GM23338 (cell line): ENCODE results near the gene SMURF2. TPM values are rescaled to one million over a fixed set of nuclear protein-coding genes. Genes with fewer than 3 reads are reported as not detected.

ENCODE experiments used
- ATAC-seq: fragments of 200-7000 bp; cut with Tn5 transposase; 3 replicates; pipeline ENCODE4 v1.9.1; 2020
- DNase-seq: peaks from one replicate; pipeline ENCODE4 v3.0.0-alpha.2; 2015; ENCODE audit warnings: low spot score
- H2AFZ ChIP-seq: fragments of 200-600 bp; sonication (generic); 2 replicates; pipeline ENCODE4 v1.8.0; 2016; ENCODE audit warnings: antibody characterized with exemption, mild to moderate bottlenecking, moderate library complexity
- H3F3A ChIP-seq: fragments of 200-600 bp; sonication (generic); replicated peaks from 2 replicates; pipeline ENCODE4 v1.8.0; 2017; ENCODE audit warnings: antibody characterized with exemption, mixed run types, low read depth
- H3K27ac ChIP-seq: fragments of 200-600 bp; sonication (generic); 2 replicates; pipeline ENCODE4 v1.6.1; 2016; ENCODE audit warnings: low read depth
- H3K27me3 ChIP-seq: fragments of 200-600 bp; sonication (generic); 2 replicates; pipeline ENCODE4 v1.8.0; 2016; ENCODE audit warnings: mild to moderate bottlenecking, mixed run types, moderate library complexity; ENCODE audit not compliant: insufficient read depth
- H3K36me3 ChIP-seq: fragments of 200-600 bp; sonication (generic); 2 replicates; pipeline ENCODE4 v1.8.0; 2016; ENCODE audit warnings: mild to moderate bottlenecking; ENCODE audit not compliant: insufficient read depth
- H3K4me1 ChIP-seq: fragments of 200-600 bp; sonication (generic); 2 replicates; pipeline ENCODE4 v1.8.0; 2016; ENCODE audit warnings: mild to moderate bottlenecking, moderate library complexity; ENCODE audit not compliant: insufficient read depth
- H3K4me2 ChIP-seq: fragments of 200-600 bp; sonication (generic); 2 replicates; pipeline ENCODE4 v1.7.1; 2017; ENCODE audit warnings: mixed run types
- H3K4me3 ChIP-seq: fragments of 200-600 bp; sonication (generic); 2 replicates; pipeline ENCODE4 v1.6.1; 2016; ENCODE audit warnings: mixed run types
- H3K79me2 ChIP-seq: fragments of 200-600 bp; sonication (generic); replicated peaks from 2 replicates; pipeline ENCODE4 v1.8.0; 2017; ENCODE audit warnings: mild to moderate bottlenecking; ENCODE audit not compliant: insufficient read depth
- H3K9me2 ChIP-seq: fragments of 200-600 bp; sonication (generic); 2 replicates; pipeline ENCODE4 v1.8.0; 2017; ENCODE audit not compliant: insufficient read depth
- H4K20me1 ChIP-seq: fragments of 200-600 bp; sonication (generic); replicated peaks from 2 replicates; pipeline ENCODE4 v1.8.0; 2017; ENCODE audit warnings: mild to moderate bottlenecking; ENCODE audit not compliant: insufficient read depth
- H3K27ac Mint-ChIP-seq: 2 replicates; pipeline ENCODE4 v1.8.0; 2020; ENCODE audit warnings: inconsistent platforms, mild to moderate bottlenecking, moderate library complexity, mixed read lengths
- H3K27me3 Mint-ChIP-seq: 3 replicates; pipeline ENCODE4 v1.8.0; 2022; ENCODE audit warnings: low read depth, mild to moderate bottlenecking, moderate library complexity, mixed read lengths, inconsistent platforms; ENCODE audit not compliant: insufficient read depth, poor library complexity
- H3K36me3 Mint-ChIP-seq: 3 replicates; pipeline ENCODE4 v1.8.0; 2021; ENCODE audit warnings: low read depth, mild to moderate bottlenecking, inconsistent platforms, moderate library complexity, mixed read lengths
- H3K4me1 Mint-ChIP-seq: 3 replicates; pipeline ENCODE4 v1.8.0; 2020; ENCODE audit warnings: mild to moderate bottlenecking, inconsistent platforms, mixed read lengths
- H3K4me3 Mint-ChIP-seq: 3 replicates; pipeline ENCODE4 v1.8.0; 2021; ENCODE audit warnings: moderate library complexity, mild to moderate bottlenecking, inconsistent platforms, mixed read lengths
- H3K9me3 Mint-ChIP-seq: 3 replicates; pipeline ENCODE4 v1.8.0; 2020; ENCODE audit warnings: moderate library complexity, mild to moderate bottlenecking, inconsistent platforms, mixed read lengths
- CREB1 ChIP-seq: fragments of 250-450 bp; sonication (Bioruptor Pico); IDR thresholded peaks from 2 replicates; pipeline ENCODE4 v1.5.0; 2020; ENCODE audit warnings: low read depth, mild to moderate bottlenecking, moderate library complexity
- CTCF ChIP-seq, 2 experiments: fragments of 200-600 bp in 1 of 2; sonication (generic) in 1 of 2; conservative IDR thresholded peaks; 2 replicates each; pipeline versions ENCODE4 v1.5.1 to v1.6.1; 2016 to 2017; ENCODE audit warnings: antibody characterized with exemption in 2 of 2, low read depth in 2 of 2, mild to moderate bottlenecking in 2 of 2, moderate library complexity in 1 of 2
- ETS1 ChIP-seq: IDR thresholded peaks from 2 replicates; pipeline ENCODE4 v1.6.1; 2016; ENCODE audit warnings: antibody characterized with exemption
- EZH2 ChIP-seq: fragments of 200-600 bp; sonication (generic); IDR thresholded peaks from one replicate; pipeline ENCODE4 v1.8.0; 2017; ENCODE audit warnings: antibody characterized with exemption, mild to moderate bottlenecking, low read depth; ENCODE audit not compliant: unreplicated experiment
- EZH2phosphoT487 ChIP-seq: fragments of 200-600 bp; sonication (generic); IDR thresholded peaks from one replicate; pipeline ENCODE4 v1.8.1; 2018; ENCODE audit warnings: antibody characterized with exemption; ENCODE audit not compliant: unreplicated experiment
- JUNB ChIP-seq: IDR thresholded peaks from one replicate; pipeline ENCODE4 v1.6.1; 2016; ENCODE audit warnings: antibody characterized with exemption; ENCODE audit not compliant: unreplicated experiment
- NANOG ChIP-seq: IDR thresholded peaks from 2 replicates; pipeline ENCODE4 v1.6.1; 2016; ENCODE audit warnings: antibody characterized with exemption, borderline replicate concordance
- POLR2AphosphoS5 ChIP-seq: IDR thresholded peaks from 2 replicates; pipeline ENCODE4 v1.6.1; 2016; ENCODE audit warnings: antibody characterized with exemption, low read depth
- REST ChIP-seq: IDR thresholded peaks from one replicate; pipeline ENCODE4 v1.6.1; 2018; ENCODE audit warnings: antibody characterized with exemption; ENCODE audit not compliant: unreplicated experiment
- STAT1 ChIP-seq: IDR thresholded peaks from one replicate; pipeline ENCODE4 v1.6.1; 2016; ENCODE audit warnings: antibody characterized with exemption; ENCODE audit not compliant: unreplicated experiment
- ZNF114 ChIP-seq: fragments of 250-450 bp; sonication (Bioruptor Pico); IDR thresholded peaks from 2 replicates; pipeline ENCODE4 v1.5.0; 2020; ENCODE audit warnings: mild to moderate bottlenecking, moderate library complexity
- ZNF331 ChIP-seq: fragments of 250-450 bp; sonication (Bioruptor Pico); IDR thresholded peaks from 2 replicates; pipeline ENCODE4 v1.5.0; 2020; ENCODE audit warnings: low read depth, mild to moderate bottlenecking, moderate library complexity
- ZNF462 ChIP-seq: fragments of 250-450 bp; sonication (Bioruptor Pico); IDR thresholded peaks from 2 replicates; pipeline ENCODE4 v1.5.0; 2020; ENCODE audit warnings: mild to moderate bottlenecking, moderate library complexity
- polyA plus RNA-seq: library from polyadenylated mRNA; unstranded; fragments of >200 nt; fragmentation: Nextera tagmentation; extraction: Ambion mirVana; gene quantifications from 2 replicates; pipeline ENCODE4 v1.2.1, GENCODE V29; 2016
- total RNA-seq: library from RNA; depleted of rRNA; stranded (reverse); fragments of >200 nt; shearing (Covaris generic); gene quantifications from 2 replicates; pipeline ENCODE4 v1.2.3, GENCODE V29; 2014

SMURF2 gene
- total and polyA plus RNA-seq, 2 experiments from 2014 or later = 12.1 to 29.6 TPM

GRCh38 chr17:64607862-64608565 lies 54.1 kb downstream of the SMURF2 start:
- Mint-ChIP-seq H3K4me3 (no peak overlapping the region), H3K27ac (no peak overlapping the region), H3K9me3 (no peaks in the 10 kb centered on the region), H3K36me3 (no peaks in the 10 kb centered on the region), H3K27me3 (no peaks in the 10 kb centered on the region), H3K4me1 (no peaks in the 10 kb centered on the region)
- peaks cover 72% of the 10 kb centered on the region for H3K79me2 ChIP-seq
- H3K27me3 ChIP-seq = no peaks in the 10 kb centered on the region
- no peaks in the 10 kb centered on the region for H3K4me1 ChIP-seq
- no peak for ATAC-seq
- H3F3A ChIP-seq = no peaks in the 10 kb centered on the region
- H4K20me1 ChIP-seq = peaks cover 4% of the 10 kb centered on the region; the same call in 1 of the 2 replicates
- no peaks in the 10 kb centered on the region for H3K36me3 ChIP-seq
- DNase-seq = no peak
- H2AFZ ChIP-seq = no peak overlapping the region
- H3K4me2 ChIP-seq = no peak overlapping the region
- no peaks in the 10 kb centered on the region for H3K9me2 ChIP-seq
- no peak overlapping the region for H3K27ac ChIP-seq
- TF ChIP-seq POLR2AphosphoS5 = no peak
- TF ChIP-seq STAT1 = no peak
- no peak for TF ChIP-seq JUNB
- TF ChIP-seq ZNF462 = no peak
- no peak for TF ChIP-seq REST
- TF ChIP-seq ZNF114 = no peak
- no peak for TF ChIP-seq CTCF (conservative IDR thresholded peaks at IDR 0.05; ENCODE audit: low read depth in 2 of 2)
- no peak for TF ChIP-seq CREB1 (CRISPR knock-in tag)
- no peak for TF ChIP-seq EZH2phosphoT487
- no peak for TF ChIP-seq EZH2
- TF ChIP-seq ETS1 = no peak
- TF ChIP-seq NANOG = no peak
- no peak for TF ChIP-seq ZNF331 (CRISPR knock-in tag)
- no peak overlapping the region for H3K4me3 ChIP-seq
